GM19328 (cell line): ENCODE measurements around the gene SH3BP4.

Experiments used
- ATAC-seq: cut with Tn5 transposase; IDR thresholded peaks from one replicate; pipeline ENCODE4 v1.9.1; 2021; ENCODE audit warnings: mild to moderate bottlenecking, moderate library complexity; ENCODE audit not compliant: unreplicated experiment

Gene SH3BP4

DNA sequence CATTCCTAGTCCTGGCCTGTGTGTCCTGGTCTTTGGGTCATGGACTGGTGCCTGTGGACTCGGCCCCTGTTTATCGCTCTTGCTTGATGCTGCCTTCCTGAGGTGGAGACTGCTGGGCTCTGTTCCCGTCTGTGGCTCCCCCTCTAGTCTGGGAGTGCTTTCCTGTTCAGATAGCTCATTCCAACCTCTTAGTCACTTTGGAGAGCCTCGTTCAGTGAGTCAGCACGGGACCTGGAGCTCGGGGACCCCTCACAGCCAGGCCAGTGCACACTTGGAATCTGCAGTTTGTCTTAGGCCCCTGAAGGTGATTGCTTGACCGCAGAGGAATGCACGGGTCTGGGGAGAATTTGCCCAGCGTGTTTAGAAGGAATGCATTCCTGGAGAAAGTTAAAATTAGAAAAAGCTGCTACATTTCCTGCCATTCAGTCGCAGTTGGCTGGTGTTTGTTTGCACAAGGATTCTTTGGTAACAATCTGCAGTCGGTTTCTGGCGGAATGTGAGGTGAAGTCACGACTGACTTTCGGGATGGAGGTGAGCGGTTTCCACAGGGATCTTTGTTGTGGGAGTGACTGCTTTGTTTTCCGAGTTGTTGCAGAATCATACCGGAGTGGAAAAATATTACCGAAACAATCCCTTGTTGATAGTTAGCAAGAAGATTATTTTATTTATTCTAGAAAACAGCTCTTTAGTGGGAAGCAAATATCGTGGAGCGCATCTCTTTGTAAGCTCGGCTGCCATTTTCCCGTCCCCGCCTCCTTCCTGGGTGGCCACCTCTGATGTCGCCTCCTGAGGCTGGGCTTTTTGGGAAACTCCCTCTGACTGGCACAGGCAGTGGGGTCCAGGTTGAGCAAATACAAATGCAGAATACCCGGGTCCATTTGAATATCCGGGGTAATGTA, 29.6 kb downstream of the SH3BP4 start:
- ATAC-seq = no peak

DNA sequence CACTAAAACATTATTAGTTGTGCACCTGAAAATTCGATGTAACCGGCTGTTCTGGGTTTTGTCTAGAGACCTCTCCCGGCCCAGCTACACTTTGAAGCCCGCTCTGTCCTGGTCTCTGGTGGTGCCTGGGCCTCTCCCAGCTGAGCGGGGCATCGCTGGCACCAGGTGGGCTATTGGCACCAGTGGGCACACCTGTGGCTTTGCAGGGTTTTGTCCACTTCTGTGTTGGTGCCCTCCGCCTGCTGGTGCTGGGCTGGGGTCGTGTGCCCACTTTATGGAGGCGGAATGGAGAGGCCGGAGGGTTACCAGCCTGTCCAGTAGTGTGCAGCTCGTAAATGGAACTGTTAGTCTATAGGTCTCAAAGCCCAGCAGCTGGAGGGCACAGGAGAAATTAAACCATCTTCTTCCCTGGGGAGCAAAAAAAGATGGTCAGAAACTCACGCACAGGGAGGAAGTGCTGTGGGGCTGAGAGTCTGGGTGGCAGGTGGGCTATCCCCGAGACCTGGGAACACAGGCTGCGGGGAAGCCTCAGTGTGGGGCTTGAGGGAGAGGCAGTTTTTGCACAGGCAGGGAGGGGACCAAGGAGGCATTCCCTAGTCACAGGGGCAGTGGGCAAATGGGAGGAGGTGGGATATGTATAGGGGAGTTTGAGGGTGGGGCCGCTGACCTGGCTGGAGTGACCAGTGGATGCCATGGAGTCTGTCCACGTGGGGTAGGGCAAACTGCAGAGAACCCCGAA, 30.4 kb downstream of the SH3BP4 start:
- no peak for ATAC-seq

DNA sequence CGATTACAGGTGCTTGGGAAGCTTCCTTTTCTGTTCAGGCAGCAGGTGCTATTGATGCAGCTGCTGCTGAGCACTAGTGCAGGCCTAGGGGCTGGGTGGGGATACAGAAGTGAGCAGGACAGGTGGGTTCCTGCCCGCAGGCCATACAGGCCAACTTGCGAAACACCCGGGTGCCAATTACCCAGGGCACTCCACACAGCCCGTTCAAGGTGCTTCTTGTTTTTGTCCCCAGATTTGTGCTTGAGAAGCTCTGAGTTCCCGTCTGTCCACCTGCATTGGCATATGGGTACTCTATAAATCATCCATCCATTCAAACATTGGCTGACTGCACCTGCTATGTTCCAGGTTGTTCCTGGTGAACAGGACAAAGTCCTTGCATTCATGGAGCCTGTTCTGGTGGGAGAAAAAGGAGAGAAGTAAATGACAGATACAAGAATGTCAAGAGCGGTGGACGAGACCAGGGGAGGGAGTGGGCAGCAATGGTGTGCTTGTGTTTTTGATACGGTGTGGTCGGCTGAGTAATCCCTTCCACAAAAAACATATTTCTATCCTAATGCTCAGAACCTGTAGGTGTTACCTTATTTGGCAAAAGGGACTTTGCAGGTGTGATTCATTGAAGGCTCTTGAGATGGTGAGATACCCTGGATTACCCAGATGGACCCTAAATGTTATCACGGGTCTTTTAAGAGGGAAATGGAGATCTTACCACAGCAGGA, 31.4 kb downstream of the SH3BP4 start:
- no peak for ATAC-seq

DNA sequence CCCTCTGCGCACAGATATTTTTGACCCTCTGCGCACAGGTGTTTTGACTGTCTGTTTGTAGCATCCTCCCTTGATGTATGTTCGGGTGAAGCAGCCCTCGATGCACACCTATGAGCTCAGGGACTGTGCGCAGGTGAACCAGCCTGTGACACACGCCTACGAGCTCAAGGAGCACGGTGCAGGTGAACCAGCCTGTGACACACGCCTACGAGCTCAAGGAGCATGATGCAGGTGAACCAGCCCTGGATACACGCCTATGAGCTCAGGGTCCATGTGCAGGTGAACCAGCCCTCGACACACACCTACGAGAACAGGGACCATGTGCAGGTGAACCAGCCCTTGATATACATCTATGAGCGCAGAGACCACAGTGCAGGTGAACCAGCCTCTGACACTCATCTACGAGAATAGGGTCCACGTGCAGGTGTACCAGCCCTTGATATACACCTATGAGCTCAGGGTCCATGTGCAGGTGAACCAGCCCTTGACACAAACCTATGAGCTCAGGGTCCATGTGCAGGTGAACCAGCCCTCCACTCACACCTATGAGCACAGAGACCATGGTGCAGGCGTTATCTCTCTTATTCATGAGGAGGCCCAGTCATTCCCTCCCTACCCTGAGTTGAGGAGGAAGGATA, 33.9 kb downstream of the SH3BP4 start:
- ATAC-seq = no peak

DNA sequence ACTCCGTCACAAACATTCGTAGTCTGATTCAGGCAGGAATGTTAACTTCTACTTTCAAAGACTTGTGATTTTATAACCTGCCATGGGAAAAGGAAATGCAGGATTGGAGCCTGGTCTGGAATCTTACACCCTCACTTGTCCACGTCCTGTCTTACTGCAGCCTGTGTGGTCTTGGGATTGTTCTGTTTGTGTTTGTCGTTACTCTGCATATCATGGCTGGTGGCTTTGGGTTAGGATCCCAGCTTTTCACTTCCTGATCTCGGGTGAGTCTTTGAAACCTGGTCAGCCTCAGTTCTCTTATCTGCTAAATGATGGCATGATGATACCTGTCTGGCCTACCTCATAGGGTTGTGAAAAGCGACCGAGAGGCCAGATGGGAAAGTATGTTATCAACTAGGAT, 34.6 kb downstream of the SH3BP4 start:
- no peak for ATAC-seq

DNA sequence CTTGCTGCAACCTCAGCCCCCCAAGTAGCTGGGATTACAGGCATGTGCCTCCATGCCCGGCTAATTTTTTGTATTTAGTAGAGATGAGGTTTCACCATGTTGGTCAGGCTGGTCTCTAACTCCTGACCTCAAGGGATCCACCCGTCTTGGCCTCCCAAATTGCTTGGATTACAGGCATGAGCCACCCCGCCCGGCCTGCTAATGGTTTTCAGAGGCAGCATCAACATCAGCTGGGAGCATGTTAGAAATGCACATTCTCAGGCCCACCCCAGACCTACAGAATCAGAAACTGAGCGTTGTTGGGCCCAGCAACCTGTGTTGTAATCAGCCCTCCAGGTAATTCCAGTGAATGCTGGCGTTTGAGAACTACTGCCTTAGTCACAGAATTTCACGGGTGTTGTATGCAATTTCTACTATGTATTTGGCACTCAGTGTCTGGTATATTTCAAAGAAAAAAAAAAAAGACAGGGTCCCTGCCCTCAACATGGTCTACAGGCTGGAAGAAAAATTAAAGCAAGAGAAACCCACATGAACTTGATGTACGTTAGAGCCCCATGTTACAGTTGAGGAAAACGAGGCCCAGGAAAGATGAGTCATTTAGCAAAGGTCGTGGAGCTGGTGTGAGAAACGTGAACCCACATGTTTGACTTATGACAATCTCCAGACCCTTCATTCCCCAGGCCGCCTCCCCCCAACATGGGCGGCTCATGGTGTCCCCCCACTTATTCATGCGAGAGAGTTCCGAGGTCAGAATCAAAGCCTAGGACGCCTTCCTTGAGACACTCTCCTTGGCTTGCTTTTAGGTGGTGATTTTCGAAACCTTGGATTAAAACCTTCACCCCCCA, 35.3 kb downstream of the SH3BP4 start:
- no peak for ATAC-seq

DNA sequence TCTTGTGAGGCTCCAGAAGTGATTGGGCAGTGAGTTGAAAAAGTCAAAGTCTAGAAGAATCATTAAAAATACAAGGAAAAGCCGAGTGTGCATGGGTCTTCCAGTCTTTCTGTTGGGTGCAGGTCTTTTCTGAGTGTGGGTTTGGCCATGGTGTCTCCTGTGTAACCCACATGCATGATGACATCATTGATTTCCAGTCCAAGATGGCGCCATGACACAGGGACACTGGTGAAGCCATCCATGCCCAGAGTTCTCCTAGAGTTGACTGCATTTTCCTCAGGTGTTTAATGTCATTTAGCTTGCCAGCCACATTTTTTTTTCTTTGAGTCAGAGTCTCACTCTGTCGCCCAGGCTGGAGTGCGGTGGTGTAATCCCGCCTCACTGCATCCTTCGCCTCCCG, 35.9 kb downstream of the SH3BP4 start:
- no peak for ATAC-seq

DNA sequence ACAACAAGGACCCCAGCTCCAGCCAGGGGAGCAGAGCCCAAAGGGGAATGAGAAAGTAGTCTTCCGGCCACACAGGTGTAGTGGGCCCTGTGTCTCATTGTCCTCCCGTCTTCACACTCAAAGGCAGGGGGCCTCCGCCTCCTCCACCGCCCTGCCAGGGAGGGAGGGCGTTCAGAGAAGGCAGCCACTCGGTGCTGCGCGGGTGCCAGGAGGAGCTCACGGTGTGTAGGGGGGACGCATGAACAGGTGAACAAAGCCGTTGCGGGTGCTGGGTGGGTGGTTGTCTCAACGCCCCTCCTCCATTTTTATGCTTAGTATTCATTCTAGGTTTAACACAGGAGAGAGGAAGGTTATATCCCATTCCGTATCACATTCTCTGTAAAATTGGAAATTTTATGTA, 36.7 kb downstream of the SH3BP4 start:
- no peak for ATAC-seq

DNA sequence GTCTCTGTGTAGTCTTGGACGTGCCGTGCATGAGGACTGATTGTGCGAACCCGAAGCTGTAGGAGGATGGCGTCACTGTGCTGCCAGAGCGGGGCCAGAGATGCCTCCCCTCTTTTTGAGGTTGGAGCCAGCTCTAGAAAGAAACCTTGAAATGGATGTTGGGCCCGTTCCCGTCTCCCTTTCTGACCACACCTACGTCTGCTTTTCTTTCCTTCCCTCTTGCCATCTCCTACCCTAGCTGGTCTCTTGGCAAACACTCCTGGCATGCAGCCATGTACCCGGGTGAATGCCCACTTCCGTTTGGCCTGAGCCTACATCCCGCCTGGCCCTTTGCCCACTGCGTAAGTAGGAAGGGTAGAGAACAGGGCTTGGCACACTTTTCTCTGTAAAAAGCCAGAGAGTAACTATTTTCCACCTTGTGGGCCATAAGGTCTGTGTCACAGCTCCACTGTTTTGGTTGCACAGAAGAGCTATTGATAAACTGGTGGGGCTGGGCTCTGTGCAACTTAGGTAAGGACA, 37.4 kb downstream of the SH3BP4 start:
- ATAC-seq = no peak

DNA sequence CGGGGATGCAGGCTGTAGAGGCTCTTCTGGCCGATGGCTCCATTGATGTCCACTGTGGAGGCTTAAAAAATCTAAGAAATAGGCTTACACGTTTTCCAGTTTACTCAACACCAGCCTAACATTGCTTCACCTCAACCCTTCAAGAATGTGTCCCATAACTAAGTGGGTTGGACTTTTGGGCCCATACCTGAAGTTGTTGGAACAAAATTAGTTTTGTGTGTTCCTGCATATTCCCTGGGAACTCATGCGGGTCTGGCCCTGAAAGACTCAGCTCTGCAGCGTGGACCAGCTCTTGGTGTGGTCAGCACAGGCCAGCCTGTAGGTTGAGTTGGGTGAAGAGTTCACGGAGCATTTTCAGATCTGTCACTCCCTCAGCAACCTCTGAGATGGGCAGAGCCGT, 38.5 kb downstream of the SH3BP4 start:
- no peak for ATAC-seq

DNA sequence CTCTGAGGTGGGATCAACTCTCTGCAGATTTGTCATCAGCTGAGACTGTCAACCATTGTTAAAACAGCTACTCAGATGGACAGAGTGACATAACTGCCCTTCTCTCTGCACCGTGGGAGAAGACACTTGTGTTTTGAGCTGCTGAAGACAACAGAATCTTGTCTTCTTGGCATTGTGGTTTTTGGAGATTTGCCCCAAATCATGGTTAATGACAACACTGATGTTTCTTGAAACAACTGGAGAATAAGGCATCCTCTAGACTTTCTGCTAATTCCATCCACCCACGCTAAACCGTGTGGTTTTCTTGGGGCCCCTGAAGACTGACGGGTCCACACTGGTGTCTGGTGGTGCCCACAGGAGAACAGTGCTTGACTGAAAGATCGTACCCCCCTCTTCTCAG, 39.5 kb downstream of the SH3BP4 start:
- no peak for ATAC-seq

DNA sequence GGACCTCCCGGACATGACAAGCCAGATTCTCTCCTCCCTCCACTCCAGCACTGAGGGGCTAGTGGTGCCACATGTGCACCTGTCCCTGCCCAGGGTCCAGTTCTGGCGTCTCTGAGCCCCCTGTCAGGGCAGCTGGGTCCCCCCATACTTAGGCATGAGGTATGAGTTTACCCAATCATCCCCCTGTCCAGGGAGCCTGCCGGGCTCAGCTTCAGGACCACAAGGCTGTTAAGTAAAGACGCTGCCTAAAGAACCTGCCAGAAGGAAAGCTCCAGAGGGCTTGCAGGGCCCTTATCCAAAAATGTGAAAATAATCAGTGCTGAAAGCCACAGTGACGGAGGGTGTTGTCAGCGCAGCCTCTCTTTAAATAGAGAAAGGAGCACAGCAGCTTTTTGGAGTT, 40.0 kb downstream of the SH3BP4 start:
- no peak for ATAC-seq

DNA sequence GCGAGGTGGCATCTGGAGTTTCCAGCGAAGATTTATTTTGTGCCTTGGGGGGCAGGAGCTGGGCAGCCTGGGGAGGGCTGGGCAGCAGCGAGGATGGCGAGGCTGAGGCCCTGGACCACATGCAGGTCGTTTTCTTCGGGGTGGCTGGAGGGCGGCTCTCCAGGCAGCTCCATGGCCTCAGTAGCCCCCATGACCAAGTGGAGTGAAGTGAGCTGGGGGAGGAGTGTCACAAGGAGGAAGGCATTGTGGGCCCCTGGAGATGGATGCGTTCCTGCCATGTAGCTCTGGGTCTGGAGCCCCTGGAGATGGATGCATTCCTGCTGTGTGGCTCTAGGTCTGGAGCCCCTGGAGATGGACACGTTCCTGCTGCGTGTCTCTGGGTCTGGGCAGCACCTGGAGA, 40.4 kb downstream of the SH3BP4 start:
- no peak for ATAC-seq

DNA sequence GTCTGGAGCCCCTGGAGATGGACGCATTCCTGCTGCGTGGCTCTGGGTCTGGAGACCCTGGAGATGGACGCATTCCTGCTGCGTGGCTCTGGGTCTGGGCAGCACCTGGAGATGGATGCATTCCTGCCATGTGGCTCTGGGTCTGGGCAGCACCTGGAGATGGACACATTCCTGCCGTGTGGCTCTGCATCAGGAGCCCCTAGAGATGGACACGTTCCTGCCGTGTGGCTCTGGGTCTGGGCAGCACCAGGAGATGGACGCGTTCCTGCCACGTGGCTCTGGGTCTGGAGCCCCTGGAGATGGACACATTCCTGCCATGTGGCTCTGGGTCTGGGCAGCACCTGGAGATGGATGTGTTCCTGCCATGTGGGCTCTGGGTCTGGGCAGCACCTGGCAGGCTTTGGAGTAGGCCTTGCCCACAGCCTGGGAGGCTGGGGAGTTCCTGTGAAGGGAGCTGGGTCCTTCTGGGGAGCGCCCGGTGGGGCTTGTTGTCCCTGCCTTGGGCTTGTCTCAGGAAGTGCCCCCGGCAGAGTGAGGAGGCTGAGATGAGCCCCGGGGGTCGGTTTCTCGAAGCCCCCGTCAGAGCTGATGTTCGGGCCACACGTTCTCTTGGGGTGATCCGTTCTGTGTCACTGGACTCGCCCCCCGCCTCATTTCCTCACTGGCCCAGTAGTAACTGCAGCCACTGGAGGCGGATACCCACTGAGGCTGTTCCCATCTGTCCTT, 41.0 kb downstream of the SH3BP4 start:
- ATAC-seq = no peak

DNA sequence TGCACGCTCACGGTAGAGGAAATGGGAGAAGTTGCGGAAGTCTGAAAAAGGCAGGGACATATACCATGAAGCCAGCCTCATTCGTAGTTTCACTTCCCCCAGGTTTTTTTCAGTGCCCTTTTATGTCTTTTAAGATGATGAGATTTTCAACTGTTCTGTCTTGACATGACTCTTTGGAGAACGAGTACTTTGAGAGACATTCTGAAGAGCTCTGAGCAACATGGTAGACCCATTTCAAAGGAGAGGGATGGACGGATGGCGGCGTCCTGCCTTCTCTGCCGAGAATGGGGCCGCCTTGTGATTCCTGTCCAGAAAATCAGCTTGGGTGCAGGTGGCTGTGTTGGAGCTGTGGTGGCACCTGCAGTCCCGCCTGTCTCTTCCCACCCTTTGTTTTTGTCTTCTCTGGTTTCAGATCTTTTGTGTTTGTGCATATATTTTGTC, 41.7 kb downstream of the SH3BP4 start:
- ATAC-seq = no peak

DNA sequence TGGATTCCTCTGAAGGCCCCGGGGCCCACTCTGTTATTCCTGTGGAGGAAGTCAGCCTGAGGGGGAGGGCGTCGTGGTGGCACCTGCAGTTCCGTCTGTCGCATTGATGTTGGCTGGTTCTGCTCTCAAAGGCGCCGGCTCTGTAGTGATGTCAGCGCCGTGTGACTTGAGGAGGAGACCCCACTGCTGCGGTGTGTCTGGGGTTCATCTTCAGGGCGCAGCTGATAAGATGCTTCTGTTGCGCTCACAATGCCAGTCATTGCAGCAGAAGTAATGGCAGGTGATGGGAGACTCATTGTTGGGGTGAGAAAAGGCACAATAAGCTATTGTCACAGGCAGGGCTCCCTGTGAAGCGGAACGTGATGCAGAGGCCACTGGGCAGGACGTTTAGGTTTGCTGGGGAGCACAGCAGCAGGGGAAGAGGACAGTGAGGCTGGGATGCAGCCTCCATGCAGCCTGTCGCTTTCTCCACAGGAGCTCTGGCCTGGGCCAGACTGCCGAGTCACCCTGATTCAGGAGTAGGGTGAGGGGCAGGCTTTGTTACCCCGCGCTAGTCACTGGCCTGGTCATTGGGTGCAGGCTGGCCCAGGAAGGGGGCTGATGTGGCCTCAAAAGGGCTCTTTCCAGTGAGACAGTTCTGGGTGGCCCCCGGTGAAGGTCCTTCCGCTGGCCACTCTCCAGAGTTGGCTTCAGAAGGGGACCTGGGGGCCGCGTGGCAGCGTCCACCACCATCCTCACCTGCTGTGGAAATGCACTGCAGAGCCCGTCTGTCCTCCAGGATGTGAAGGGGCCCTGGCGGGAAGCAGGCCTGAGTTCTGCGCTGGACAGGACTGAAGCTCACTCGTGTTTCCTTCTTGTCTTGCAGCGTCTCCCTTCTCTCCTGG, 42.9 kb downstream of the SH3BP4 start:
- ATAC-seq = no peak

DNA sequence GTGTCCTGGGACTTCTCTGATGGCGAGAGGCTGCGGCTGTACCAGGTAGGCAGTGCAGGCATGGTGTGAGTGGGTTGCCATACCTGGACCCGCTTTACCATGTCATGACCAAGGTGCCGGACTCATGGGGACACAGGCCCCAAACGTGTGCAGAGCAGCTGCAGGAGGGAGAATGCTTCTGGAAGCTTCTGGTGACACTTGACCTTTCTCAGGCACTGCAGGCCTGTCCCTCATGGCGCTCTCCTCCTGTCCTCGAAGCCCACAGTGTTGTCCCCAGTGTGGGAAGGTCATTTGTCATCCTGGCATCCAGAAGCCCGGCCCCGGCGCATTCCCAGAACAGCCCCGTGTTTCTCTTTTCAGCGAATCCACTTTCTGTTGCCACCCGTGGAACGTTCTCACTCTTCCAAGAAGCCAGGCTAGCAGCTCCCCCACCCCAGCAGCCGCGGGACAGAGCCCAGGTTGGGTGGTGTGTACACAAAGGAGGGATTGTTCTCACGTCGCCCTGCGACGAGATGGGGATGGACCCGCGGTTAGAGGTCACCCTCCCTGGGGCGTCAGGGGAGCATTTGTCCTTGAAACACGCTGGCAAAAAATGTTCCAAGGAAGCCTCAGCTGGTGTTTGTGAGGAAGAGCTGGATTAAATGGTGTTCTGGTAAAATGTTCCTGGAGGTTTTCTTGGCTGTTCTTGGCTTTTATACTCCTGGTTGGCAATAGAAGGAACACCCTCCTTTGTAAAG, 43.7 kb downstream of the SH3BP4 start:
- no peak for ATAC-seq
